GM19397 (cell line): Measurements from ENCODE around the gene GSAP.

Experiments used
- ATAC-seq: cut with Tn5 transposase; IDR thresholded peaks from one replicate; pipeline ENCODE4 v1.9.1; 2021; ENCODE audit warnings: mild to moderate bottlenecking, moderate library complexity; ENCODE audit not compliant: unreplicated experiment

GSAP gene

GRCh38 chr7:77409005-77409738, 7.0 kb downstream of the GSAP start:
- no peak for ATAC-seq

- ATAC-seq, result no peak
Measured at GRCh38 chr7:77407906-77408305, 8.2 kb downstream of the GSAP start.

- no peak for ATAC-seq
Measured at GRCh38 chr7:77406421-77406820, 9.7 kb downstream of the GSAP start.

- ATAC-seq, result no peak
Measured at GRCh38 chr7:77404641-77405040, 11.5 kb downstream of the GSAP start.

- no peak for ATAC-seq
Measured at GRCh38 chr7:77403957-77404356, 12.2 kb downstream of the GSAP start.

- ATAC-seq, result no peak
Measured at GRCh38 chr7:77402818-77403217, 13.3 kb downstream of the GSAP start.

- no peak for ATAC-seq
Measured at GRCh38 chr7:77401002-77401401, 15.1 kb downstream of the GSAP start.

GRCh38 chr7:77399816-77400215, 16.3 kb downstream of the GSAP start:
- no peak for ATAC-seq

GRCh38 chr7:77396894-77397547, 19.1 kb downstream of the GSAP start:
- no peak for ATAC-seq

GRCh38 chr7:77395626-77396025, 20.5 kb downstream of the GSAP start:
- ATAC-seq, result no peak

GRCh38 chr7:77393954-77394353, 22.2 kb downstream of the GSAP start:
- ATAC-seq, result no peak

GRCh38 chr7:77393261-77393660, 22.9 kb downstream of the GSAP start:
- peak; percentile 78 for ATAC-seq

- ATAC-seq, result no peak
Measured at GRCh38 chr7:77391230-77391629, 24.9 kb downstream of the GSAP start.

GRCh38 chr7:77388055-77388641, 28.0 kb downstream of the GSAP start:
- ATAC-seq, result no peak

- no peak for ATAC-seq
Measured at GRCh38 chr7:77386165-77386822, 29.9 kb downstream of the GSAP start.

- ATAC-seq, result no peak
Measured at GRCh38 chr7:77383333-77383740, 32.8 kb downstream of the GSAP start.

- no peak for ATAC-seq
Measured at GRCh38 chr7:77382532-77382931, 33.6 kb downstream of the GSAP start.

- ATAC-seq, result no peak
Measured at GRCh38 chr7:77378584-77378983, 37.6 kb downstream of the GSAP start.

GRCh38 chr7:77370606-77371005, 45.5 kb downstream of the GSAP start:
- no peak for ATAC-seq

GRCh38 chr7:77368974-77369373, 47.2 kb downstream of the GSAP start:
- no peak for ATAC-seq

- ATAC-seq, result no peak
Measured at GRCh38 chr7:77367976-77368375, 48.2 kb downstream of the GSAP start.

GRCh38 chr7:77362905-77363304, 53.2 kb downstream of the GSAP start:
- no peak for ATAC-seq
